WERI-Rb-1 (cell line): ENCODE results near the gene PRKAG2.

Source experiments
- DNase-seq: peaks from one replicate; pipeline ENCODE4 v3.0.0-alpha.2; 2020
- H3K27ac ChIP-seq: fragments of 250-450 bp; sonication (Bioruptor Pico); 2 replicates; pipeline ENCODE4 v1.5.1; 2020; ENCODE audit warnings: mild to moderate bottlenecking, moderate library complexity
- H3K27me3 ChIP-seq: fragments of 250-450 bp; sonication (Bioruptor Pico); 2 replicates; pipeline ENCODE4 v1.5.1; 2021; ENCODE audit warnings: mild to moderate bottlenecking, low read depth, moderate library complexity; ENCODE audit not compliant: insufficient read depth, severe bottlenecking
- H3K36me3 ChIP-seq: fragments of 250-450 bp; sonication (Bioruptor Pico); 2 replicates; pipeline ENCODE4 v1.5.1; 2020; ENCODE audit warnings: mild to moderate bottlenecking, moderate library complexity
- H3K4me3 ChIP-seq: 2 replicates; pipeline ENCODE4 v1.5.1; 2011; ENCODE audit warnings: low read depth, mild to moderate bottlenecking, control low read depth, low read length
- H3K9me3 ChIP-seq: fragments of 250-450 bp; sonication (Bioruptor Pico); 2 replicates; pipeline ENCODE4 v1.5.1; 2021; ENCODE audit warnings: mild to moderate bottlenecking, moderate library complexity; ENCODE audit not compliant: severe bottlenecking
- CTCF ChIP-seq: IDR thresholded peaks from 2 replicates; pipeline ENCODE4 v1.5.1; 2011; ENCODE audit warnings: low read depth, mild to moderate bottlenecking, control low read depth, inconsistent platforms, low read length

Gene PRKAG2

GRCh38 chr7:151715666-151716315 is 161.1 kb downstream of the PRKAG2 start:
- Histone ChIP-seq H3K27ac (no peak overlapping the region), H3K4me3 (no peak overlapping the region), H3K36me3 (no peaks in the 10 kb centered on the region), H3K27me3 (no peaks in the 10 kb centered on the region), H3K9me3 (no peaks in the 10 kb centered on the region)
- TF ChIP-seq CTCF, result no peak
- no peak for DNase-seq

GRCh38 chr7:151714201-151714600 is 162.7 kb downstream of the PRKAG2 start:
- no peak for DNase-seq
- no peak overlapping the region for H3K4me3 ChIP-seq
- no peaks in the 10 kb centered on the region for H3K27me3 ChIP-seq
- no peak overlapping the region for H3K27ac ChIP-seq
- H3K9me3 ChIP-seq, result no peaks in the 10 kb centered on the region
- H3K36me3 ChIP-seq, result no peaks in the 10 kb centered on the region
- TF ChIP-seq CTCF, result no peak

- Histone ChIP-seq H3K36me3 (no peaks in the 10 kb centered on the region), H3K27me3 (no peaks in the 10 kb centered on the region), H3K4me3 (no peak overlapping the region), H3K27ac (no peak overlapping the region), H3K9me3 (no peaks in the 10 kb centered on the region)
- TF ChIP-seq CTCF, result no peak
- DNase-seq, result no peak
Observed at GRCh38 chr7:151712810-151713125, 164.1 kb downstream of the PRKAG2 start.

- H3K27ac ChIP-seq, result no peak overlapping the region
- H3K4me3 ChIP-seq, result no peak overlapping the region
- TF ChIP-seq CTCF, result no peak
- DNase-seq, result no peak
- no peaks in the 10 kb centered on the region for H3K36me3 ChIP-seq
- no peaks in the 10 kb centered on the region for H3K9me3 ChIP-seq
- no peaks in the 10 kb centered on the region for H3K27me3 ChIP-seq
Observed at GRCh38 chr7:151711906-151712809, 164.8 kb downstream of the PRKAG2 start.

- no peaks in the 10 kb centered on the region for H3K36me3 ChIP-seq
- H3K4me3 ChIP-seq, result no peak overlapping the region
- no peaks in the 10 kb centered on the region for H3K9me3 ChIP-seq
- no peak for DNase-seq
- H3K27me3 ChIP-seq, result no peaks in the 10 kb centered on the region
- TF ChIP-seq CTCF, result no peak
- no peak overlapping the region for H3K27ac ChIP-seq
Observed at GRCh38 chr7:151711435-151711872, 165.5 kb downstream of the PRKAG2 start.
